Esophagus squamous epithelium (tissue), 4 donors: Measurements from ENCODE around the gene IQGAP2.

Source experiments
- POLR2A ChIP-seq, 4 donors: fragments of 450-650 bp; IDR thresholded peaks; one replicate each; pipeline ENCODE4 v1.6.1; 2017; ENCODE audit warnings: antibody characterized with exemption in 4 of 4, mild to moderate bottlenecking in 4 of 4, moderate library complexity in 3 of 4
- TF ChIP-seq, protein P1 (sequence below), 6 experiments: fragments of 450-650 bp in 4 of 6; fragments of 200-600 bp in 2 of 6; sonication (generic) in 2 of 6; IDR thresholded peaks; one replicate each; pipeline ENCODE4 v1.5.1; 2016 to 2019; ENCODE audit warnings: antibody characterized with exemption in 6 of 6, mild to moderate bottlenecking in 4 of 6, moderate library complexity in 4 of 6

GRCh38 chr5:76367623-76368371 lies 35.3 kb upstream of the IQGAP2 start:
- TF ChIP-seq, protein P1, sequence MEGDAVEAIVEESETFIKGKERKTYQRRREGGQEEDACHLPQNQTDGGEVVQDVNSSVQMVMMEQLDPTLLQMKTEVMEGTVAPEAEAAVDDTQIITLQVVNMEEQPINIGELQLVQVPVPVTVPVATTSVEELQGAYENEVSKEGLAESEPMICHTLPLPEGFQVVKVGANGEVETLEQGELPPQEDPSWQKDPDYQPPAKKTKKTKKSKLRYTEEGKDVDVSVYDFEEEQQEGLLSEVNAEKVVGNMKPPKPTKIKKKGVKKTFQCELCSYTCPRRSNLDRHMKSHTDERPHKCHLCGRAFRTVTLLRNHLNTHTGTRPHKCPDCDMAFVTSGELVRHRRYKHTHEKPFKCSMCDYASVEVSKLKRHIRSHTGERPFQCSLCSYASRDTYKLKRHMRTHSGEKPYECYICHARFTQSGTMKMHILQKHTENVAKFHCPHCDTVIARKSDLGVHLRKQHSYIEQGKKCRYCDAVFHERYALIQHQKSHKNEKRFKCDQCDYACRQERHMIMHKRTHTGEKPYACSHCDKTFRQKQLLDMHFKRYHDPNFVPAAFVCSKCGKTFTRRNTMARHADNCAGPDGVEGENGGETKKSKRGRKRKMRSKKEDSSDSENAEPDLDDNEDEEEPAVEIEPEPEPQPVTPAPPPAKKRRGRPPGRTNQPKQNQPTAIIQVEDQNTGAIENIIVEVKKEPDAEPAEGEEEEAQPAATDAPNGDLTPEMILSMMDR (IDR thresholded peaks at IDR 0.05): no peak
- TF ChIP-seq POLR2A (IDR thresholded peaks at IDR 0.05): no peak
